HG03439 (cell line): ENCODE data around the gene ADAM17.
"Not testable (repeated sequence)": the region's sequence is repeated elsewhere in the genome, so short reads cannot be mapped to it uniquely, and the experiment has no call there.

Source experiments
- ATAC-seq: cut with Tn5 transposase; IDR thresholded peaks from one replicate; pipeline ENCODE4 v1.9.1; 2021; ENCODE audit warnings: mild to moderate bottlenecking, moderate library complexity; ENCODE audit not compliant: unreplicated experiment

The ADAM17 gene

DNA sequence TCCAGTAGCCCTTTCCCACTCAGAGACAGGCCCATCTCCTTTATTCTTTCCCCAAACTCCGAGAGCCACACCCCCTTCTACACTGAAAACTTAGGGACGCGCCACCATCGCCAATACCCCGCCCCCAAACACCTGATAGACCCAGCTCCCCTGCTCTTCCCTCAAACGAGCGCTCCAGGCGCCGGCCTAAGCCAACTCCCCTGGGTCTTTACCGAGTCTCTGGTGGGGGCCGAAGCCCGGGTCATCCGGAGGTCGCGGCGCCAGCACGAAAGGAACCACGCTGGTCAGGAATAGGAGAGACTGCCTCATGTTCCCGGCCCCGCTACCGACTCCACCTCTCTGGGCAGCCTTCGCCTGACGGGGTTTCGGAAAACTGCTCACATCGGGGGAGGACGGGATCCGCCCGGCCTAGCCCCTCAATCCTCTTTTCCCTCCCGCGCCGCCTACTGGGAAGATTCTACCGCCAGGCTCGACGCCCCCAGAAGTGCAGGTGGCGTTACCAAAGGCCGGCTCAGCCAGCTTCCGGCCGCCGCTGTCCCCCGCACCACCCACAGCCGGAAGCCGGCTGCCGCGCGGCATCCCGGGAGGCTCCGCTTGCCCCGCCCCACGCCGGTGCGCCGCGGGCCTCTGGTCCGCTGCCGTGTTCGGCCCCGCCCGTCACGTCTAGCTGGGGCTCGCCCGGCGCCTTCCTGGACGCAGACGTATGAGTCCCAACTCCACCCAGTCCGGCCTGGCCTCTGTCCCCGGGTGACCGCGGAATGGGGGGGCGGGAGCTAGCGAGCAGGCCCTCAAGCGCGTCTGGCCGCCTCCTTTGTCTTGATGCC, at the start of gene ADAM17:
ADAM17 (minus strand) TSS at position 534 of the 824 bp plus-strand sequence; CDS start at position 309, 225 bp downstream.
- ATAC-seq = peak; percentile 90

DNA sequence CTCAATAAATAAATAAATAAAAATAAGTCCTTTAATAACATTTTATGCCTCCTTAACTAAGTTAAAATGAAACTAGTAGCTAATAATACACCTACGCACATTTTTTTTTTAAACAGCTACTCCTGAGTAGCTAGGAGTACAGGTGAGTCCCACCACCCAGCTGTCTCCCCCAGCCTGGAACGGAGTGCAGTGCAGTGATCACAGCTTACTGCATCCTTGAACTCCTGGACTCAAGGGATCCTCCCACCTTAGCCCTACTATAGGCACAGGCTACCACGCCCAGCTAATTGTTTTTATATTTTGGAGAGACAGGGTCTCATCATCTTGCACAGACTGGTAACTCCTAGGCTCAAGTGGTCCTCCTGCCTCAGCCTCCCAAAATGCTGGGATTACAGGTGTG, 46.8 kb upstream of the ADAM17 start:
- no peak for ATAC-seq

DNA sequence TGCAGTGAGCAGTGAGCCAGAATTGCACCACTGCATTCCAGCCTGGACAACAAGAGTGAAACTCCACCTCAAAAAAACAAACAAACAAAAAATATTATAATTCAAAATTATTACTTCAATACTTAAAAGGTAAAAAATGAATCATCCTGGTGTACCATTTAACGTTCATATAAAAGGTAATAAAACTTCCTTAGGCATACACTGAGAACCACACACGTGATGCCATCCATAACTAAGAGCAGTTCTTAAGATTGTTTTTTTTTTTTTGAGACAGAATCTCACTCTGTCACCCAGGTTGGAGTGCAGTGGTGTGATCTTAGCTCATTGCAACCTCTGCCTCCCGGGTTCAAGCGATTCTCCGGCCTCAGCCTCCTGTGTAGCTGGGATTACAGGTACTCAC, 45.8 kb upstream of the ADAM17 start:
- ATAC-seq = no peak

DNA sequence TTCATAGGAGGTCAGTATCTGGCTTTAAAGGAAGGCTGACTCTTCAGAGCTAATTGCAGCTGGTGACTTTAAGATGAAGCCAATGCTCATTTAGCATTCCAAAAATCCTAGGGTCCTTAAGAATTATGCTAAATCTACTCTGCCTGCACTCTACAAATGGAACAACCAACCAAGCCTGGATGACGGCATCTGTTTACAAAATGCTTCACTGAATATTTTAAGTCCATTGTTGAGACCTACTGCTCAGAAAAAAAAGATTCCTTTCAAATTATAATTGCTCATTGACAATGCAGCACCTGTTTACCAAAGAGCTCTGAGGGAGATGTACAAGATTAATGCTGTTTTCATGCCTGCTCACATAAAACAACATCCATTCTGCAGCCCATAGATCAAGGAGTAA, 43.8 kb upstream of the ADAM17 start:
- no peak for ATAC-seq

DNA sequence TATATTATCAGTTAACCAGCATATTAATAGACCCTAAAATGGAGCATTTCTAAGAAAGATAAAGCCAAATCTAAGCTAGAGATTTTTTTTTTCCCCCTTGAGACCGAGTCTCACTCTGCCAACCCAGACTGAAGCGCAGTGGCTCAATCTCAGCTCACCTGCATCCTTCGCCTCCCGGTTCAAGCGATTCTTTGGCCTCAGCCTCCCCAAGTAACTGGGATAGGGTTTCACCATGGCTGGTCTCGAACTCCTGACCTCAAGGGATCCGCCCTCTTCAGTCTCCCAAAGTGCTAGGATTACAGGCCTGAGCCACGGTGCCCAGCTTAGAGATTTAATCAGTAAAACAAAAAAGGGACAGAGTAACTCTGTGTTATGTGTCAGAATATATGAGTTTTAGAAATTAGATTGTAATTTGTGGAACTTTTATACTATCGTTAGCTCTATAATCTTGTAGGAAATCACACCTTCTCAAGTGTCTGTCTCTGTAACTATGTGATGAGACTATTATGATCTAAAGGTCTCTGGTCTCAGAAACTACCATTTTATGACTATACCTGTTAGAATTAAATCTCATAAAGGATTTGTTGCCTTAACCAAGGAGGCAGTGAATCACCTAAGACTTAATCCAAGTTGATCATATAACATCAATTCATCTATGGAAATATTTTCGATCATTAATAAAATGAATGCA, 41.1 kb upstream of the ADAM17 start:
- no peak for ATAC-seq

DNA sequence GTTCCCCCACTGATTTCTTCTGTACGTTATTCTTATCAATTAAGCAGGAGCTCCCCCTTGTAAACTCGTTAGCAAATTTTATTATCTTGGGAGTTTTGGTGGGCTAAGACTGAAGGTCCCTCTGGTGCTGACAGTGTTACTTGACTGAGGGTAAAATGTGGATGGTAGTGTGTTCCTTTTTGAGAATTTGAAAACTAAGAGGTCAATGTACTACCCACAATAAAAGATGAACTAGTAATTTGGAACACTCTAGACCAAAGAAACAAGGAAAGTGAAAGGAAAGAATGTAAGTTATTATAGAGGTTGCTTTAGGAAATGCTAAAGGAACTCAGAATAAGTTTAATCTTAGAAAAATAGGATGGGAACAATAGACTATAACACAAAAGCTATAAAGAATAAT, 40.1 kb upstream of the ADAM17 start:
- ATAC-seq = no peak

DNA sequence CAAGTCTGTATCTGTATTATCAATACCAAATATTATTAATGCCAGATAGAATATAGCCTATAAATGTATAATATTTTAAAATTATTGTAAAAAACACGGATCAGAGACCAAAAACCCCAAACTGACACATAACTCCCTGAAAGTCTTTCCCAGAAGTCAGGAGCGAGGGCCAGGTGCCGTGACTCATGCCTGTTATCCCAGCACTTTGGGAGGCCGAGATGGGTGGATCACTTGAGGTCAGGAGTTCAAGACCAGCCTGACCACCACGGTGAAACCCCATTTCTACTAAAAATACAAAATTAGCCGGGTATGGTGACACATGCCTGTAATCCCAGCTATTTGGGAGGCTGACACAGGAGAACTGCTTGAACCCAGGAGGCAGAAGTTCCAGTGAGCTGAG, 39.6 kb upstream of the ADAM17 start:
- ATAC-seq = not testable (repeated sequence)

DNA sequence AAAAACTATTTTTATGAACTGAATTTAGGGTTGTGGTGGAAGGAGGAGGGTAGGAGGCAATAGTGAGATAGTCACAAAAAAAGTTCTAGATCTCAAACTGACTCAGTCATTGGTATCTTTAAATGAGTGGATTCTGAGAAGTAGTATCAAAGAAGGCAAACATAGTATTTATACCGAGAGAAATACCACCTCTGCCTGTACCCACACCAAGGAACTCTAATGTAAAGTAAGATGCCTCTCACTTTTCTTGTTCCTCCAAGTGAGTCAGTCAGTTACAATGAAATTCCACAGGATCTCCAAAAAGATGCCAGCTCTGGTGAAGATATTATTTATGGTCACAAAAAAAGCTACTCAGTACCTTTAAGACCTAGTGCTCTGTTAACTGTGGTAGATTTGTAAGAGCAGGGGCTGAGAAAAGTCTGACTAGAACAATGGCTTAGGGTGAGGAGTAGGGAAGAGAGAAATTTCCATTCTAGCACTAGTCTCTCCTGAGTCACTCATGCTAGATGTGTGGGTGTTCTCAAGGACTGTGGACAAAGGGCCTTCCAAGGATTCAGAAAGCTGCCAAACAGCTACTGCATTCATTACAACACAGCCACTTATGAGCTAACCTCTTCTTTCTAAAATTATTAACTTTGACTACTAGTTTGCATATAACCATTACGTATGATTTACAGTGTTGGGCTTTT, 38.9 kb upstream of the ADAM17 start:
- no peak for ATAC-seq

DNA sequence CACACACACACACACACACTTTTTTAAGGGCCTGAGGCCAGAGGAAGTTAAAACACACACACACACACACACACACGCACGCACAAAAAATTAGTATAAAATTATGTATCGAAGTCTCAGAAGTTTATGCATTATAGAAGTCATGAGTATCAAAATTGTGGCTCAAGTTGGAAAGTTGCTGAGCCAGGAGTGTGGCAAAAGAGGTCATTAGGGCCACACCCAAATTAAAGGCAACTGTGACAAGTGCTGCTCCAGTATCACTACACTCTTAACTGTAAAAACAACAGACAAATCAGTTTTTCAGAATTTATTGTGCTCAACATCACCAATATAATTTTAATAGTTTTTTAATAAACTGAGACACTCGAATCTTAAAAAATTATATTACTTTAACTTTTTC, 38.3 kb upstream of the ADAM17 start:
- no peak for ATAC-seq

DNA sequence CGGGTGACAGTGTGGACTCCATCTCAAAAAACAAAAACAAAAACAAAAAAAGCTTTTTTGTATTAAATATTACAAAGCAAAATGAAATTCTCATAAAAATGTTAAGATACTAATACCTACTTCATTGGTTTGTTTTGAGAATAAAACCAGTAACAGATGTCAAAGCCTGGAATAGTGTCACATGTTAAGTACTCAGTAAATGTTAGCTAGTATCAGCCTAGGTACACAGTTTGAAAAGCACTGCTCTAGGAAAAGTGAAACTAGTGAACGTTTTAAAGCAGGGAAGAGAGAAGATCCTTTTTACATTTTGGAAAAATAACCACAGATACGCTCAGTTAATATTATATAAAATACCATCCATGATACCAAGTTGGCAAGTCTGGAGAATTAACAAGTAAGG, 37.1 kb upstream of the ADAM17 start:
- no peak for ATAC-seq

DNA sequence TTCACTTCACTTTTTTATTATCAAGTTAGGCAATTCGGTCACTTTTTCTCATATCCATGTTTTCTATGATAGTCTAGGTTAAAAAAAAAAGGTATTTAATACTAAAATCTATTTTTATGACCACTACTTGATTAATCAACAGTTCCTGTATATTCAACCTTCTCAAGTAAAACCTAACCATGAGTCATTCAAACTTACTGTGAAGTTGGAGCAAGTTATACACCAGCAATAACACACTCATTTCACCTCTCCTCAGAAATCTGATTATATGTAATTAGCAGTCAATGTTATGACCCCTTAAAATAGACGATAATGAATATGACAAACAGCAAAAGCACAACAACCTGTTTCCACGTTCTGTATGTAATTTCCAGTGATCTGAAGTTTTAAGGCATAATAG, 35.0 kb upstream of the ADAM17 start:
- no peak for ATAC-seq

DNA sequence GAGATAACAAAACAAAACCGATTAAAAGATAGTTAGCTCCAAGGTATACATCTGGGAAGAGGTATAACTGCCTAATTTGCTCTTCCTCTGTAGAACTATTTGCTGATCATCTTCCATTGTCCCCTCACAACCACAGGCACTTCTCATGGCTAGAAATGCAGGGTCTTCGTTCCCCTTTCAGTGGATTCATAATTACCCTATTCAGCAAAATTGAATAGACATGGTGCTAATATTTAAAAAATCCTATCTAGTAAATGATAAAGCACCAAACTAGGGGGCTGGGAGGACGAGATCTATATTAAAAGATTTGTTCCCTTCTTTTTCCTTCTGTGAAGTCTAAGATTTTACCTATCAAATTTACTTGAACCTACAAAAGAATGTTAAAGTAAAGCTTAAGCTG, 30.8 kb upstream of the ADAM17 start:
- no peak for ATAC-seq

DNA sequence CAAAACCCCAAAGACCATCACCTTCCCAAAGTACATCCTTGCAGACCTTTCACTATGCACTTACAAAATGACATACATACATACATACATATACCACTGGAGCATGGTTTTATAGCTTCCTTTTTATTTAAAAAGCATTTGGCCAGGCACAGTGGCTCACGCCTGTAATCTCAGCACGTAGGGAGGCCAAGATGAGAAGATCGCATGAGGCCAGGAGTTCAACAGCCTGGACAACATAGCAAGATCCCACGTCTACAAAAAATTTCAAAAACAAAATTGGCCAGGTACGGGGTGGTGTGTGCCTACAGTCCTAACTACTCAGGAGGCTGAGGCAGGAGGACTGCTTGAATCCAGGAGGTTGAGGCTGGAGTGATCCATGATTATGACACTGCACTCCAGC, 29.9 kb upstream of the ADAM17 start:
- no peak for ATAC-seq

DNA sequence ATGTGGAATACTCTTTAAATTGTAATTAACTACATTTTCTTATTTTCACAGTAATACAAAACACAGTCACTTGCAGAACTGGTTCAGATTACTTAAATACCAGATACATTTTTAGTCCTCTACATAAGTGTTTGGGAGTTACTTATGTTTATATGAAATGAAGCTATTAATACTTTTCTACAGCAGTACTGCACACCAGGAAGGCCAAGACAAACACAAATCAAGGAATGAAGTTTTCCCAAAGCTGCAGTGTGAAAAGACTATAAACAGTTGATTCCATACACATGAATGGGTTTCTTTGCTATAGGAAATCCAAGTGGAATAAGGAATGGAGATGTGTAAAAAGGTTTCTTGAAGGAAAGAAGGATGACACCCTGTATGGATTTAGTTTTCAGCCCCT, 29.3 kb upstream of the ADAM17 start:
- ATAC-seq = not testable (repeated sequence)

DNA sequence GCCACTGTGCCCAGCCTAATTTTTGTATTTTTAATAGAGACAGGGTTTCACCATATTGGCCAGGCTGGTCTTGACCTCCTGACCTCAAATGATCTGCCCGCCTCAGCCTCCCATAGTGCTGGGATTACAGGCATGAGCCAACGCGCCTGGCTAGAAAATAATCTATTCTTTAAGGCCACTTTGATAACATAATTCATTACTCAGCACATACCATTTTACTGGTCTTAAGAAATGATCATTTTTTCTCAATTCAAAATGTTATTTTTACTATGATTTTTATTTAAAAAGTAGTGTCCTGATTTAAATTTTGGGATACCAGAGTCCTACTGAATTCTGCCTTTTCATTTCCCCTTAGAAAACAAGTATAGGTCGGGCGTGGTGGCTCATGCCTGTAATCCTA, 27.0 kb upstream of the ADAM17 start:
- no peak for ATAC-seq

DNA sequence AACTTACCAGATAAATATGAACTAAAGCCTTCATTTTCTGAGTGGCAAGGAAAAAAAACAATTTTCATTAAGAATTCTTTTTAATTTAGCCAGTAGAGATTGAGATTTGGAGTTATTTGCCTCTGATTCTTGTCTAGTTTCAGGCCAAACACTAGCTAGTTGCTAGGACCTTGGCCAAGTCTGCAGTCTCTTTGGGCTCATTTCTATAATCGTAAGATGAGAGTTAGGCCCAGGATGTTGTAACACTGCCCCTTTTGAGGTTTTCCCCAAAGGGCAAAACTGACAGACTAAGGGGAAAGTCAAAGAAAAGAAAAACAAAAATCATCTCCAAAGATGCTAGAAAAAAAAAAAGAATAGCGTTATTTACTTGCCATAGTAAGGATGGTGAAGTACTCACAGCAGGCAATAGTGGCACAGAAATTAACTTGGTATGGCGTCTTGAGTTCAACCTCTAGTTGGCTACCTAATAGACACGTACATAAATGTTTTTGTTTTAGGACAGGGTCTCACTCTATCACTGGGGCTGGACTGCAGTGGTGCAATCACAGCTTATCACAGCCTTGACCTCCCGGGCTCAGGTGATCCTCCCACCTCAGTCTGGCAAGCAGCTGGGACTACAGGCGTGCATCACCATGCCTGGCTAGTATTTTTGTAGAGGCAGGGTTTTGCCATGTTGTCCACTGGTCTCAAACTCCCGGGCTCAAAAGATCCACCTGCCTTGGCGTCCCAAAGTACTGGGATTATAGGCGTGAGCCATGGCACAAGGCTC, 23.0 kb upstream of the ADAM17 start:
- ATAC-seq = no peak

DNA sequence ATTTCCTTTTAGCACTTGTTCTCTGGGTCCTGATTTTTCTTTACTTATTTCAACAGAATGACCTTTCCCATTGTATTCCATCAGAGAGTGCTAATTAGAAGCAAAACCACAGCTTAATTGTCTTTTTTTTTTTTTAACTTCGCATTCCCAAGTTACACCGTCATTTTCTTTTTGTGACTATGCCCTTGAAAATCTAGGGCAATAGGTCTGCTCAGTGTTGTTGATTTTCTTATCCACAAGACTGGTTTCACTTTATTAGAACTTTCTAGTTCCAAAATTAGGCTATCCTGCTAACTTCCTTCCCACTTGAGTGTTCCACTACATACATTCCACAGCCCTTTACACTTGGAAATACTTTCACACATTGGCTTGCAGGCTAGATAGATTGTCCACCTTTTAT, 18.7 kb upstream of the ADAM17 start:
- ATAC-seq = no peak

DNA sequence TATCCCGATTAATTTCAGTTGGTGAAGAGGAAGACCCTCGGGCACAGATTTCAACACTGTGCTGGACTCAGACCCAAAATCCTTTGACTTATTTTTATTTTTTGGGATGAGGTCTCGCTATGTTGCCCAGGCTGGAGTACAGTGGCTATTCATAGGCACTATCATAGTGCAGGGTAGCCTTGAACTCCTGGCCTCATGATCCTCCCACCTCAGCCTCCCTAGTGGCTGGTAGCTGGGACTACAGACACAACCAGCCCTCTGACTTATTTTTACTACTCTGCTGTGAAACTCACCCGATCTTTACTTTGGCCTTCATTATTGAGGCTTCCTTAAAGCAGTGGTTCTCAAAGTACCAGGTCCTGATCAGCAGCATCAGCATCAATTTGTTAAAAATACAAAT, 18.2 kb upstream of the ADAM17 start:
- ATAC-seq = no peak

DNA sequence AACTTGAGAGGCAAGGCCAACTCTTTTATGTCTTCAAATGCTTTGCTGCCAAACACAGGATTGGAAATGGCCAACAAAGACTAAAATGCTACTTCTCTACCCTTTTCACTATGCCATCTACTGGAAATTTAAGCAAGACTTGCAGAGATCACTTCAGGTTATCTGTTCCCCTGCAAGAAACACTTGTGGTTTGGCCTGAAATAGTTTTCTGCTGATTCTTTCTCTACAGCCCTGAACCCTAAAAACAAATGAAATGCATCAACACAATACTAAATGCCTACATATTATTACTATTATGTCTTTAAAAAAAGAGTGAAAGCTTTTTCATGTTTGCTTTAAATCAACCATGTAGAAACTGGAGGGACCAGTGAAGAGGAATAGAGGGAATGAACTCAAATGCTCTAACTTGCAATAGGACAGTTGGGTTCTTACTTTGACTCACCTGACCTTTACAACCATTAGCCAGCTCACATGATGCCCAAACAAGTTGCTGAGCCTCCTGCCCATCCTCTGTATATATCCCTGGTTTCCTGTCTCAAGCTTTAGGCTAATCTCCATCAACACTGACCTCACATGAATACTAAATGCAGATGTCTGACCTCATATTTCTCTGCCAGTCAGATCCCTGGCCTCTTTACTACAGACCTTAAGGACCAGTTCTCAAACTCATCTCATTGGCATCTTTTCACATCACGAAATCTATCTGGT, 17.5 kb upstream of the ADAM17 start:
- no peak for ATAC-seq
